GM23338 (cell line): ENCODE data around the gene RNF182.

Experiments used
- CREB1 ChIP-seq: fragments of 250-450 bp; sonication (Bioruptor Pico); IDR thresholded peaks from 2 replicates; pipeline ENCODE4 v1.5.0; 2020; ENCODE audit warnings: low read depth, mild to moderate bottlenecking, moderate library complexity
- EZH2phosphoT487 ChIP-seq: fragments of 200-600 bp; sonication (generic); IDR thresholded peaks from one replicate; pipeline ENCODE4 v1.8.1; 2018; ENCODE audit warnings: antibody characterized with exemption; ENCODE audit not compliant: unreplicated experiment
- POLR2AphosphoS5 ChIP-seq: IDR thresholded peaks from 2 replicates; pipeline ENCODE4 v1.6.1; 2016; ENCODE audit warnings: antibody characterized with exemption, low read depth
- TF ChIP-seq, protein P1 (sequence below), 2 experiments: fragments of 200-600 bp in 1 of 2; sonication (generic) in 1 of 2; conservative IDR thresholded peaks; 2 replicates each; pipeline versions ENCODE4 v1.5.1 to v1.6.1; 2016 to 2017; ENCODE audit warnings: antibody characterized with exemption in 2 of 2, low read depth in 2 of 2, mild to moderate bottlenecking in 2 of 2, moderate library complexity in 1 of 2

DNA sequence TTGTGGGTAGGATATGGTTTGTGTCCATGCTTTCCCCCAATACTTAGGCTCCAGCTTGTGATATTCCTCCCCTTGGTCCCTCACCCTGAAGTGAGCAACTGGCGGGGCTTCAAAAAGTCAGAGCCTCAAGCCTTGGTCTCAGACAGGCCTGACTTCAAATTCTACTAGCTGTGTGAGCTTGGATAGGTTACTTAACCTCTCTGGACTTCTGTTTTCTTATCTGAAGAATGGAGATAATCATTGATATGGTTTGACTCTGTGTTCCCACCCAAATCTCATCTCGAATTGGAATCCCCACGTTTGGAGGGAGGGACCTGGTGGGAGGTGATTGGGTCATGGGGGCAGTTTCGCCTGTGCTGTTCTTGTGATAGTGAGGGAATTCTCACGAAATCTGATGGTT is 97.9 kb downstream of the RNF182 start:
- TF ChIP-seq CREB1 (CRISPR knock-in tag) (no peak), EZH2phosphoT487 (no peak), POLR2AphosphoS5 (no peak)
- TF ChIP-seq, protein P1, sequence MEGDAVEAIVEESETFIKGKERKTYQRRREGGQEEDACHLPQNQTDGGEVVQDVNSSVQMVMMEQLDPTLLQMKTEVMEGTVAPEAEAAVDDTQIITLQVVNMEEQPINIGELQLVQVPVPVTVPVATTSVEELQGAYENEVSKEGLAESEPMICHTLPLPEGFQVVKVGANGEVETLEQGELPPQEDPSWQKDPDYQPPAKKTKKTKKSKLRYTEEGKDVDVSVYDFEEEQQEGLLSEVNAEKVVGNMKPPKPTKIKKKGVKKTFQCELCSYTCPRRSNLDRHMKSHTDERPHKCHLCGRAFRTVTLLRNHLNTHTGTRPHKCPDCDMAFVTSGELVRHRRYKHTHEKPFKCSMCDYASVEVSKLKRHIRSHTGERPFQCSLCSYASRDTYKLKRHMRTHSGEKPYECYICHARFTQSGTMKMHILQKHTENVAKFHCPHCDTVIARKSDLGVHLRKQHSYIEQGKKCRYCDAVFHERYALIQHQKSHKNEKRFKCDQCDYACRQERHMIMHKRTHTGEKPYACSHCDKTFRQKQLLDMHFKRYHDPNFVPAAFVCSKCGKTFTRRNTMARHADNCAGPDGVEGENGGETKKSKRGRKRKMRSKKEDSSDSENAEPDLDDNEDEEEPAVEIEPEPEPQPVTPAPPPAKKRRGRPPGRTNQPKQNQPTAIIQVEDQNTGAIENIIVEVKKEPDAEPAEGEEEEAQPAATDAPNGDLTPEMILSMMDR (conservative IDR thresholded peaks at IDR 0.05; ENCODE audit: low read depth in 2 of 2) = no peak
